Measurements from ENCODE around the gene ZKSCAN1. TPM values are rescaled to one million over a fixed set of nuclear protein-coding genes. Genes with fewer than 3 reads are reported as not detected.

Gene ZKSCAN1
- total RNA-seq, 1 experiment from 2014 or later, result 61.2 TPM

DNA sequence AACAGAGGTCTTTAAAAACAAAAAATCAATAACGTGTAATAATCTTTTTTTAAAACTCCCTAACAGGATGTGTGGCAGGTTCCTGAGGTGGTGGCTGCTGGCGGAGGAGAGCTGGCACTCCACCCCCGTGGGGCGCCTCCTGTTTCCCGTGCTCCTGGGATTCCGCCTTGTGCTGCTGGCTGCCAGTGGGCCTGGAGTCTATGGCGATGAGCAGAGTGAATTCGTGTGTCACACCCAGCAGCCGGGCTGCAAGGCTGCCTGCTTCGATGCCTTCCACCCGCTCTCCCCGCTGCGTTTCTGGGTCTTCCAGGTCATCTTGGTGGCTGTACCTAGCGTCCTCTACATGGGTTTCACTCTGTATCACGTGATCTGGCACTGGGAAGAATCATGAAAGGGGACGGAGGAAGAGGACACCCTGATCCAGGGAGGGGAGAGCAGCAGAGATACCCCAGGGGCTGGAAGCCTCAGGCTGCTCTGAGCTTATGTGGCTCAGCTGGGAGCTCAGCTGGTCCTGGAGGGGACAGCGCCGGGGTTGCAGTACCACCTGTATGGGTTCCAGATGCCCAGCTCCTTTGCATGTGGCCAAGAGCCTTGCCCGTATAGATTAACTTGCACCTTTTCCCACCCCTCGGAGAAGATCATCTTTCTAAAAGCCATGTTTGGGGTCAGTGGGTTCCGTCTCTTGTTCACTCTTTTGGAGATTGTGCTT, 22.9 kb upstream of the ZKSCAN1 start:
- RAD21 ChIA-PET (ENCODE audit: low non-redundant PET in 1 of 2, low total read pairs in 2 of 2, uncharacterized antibody in 2 of 2, unreplicated experiment in 2 of 2), result interaction anchor here in 1 of 2 experiments (1.7 kb wide), 1 partner anchor 467 kb away, joined by 4 read pairs; no protein-coding TSS in a partner anchor
- DNase-seq (ENCODE audit: low read depth, low spot score) (no peak), ATAC-seq (no peak)
- Histone ChIP-seq H3K9me3 (ENCODE audit: control insufficient read depth in 1 of 2, insufficient read depth in 1 of 2, low read depth in 1 of 2, low read length in 2 of 2) (no peaks in the 10 kb centered on the region), H3K36me3 (ENCODE audit: control insufficient read depth in 1 of 2, insufficient read depth in 2 of 2, low read length in 2 of 2) (no peaks in the 10 kb centered on the region), H3K9ac (ENCODE audit: low read length) (no peak overlapping the region), H3K4me2 (ENCODE audit: low read length) (no peak overlapping the region), H3K9me2 (ENCODE audit: insufficient read depth) (no peaks in the 10 kb centered on the region), H3K27me3 (ENCODE audit: insufficient read depth, low read length) (no peaks in the 10 kb centered on the region), H3K27ac (ENCODE audit: low read depth, low read length) (no peak overlapping the region), H3K4me3 (replicated peaks in 1 of 2; ENCODE audit: low read depth in 1 of 2, low read length in 2 of 2) (no peak overlapping the region), H2AFZ (ENCODE audit: low read depth, low read length, poor library complexity, severe bottlenecking) (no peak overlapping the region), H3K4me1 (ENCODE audit: control insufficient read depth in 1 of 2, insufficient read depth in 2 of 2, low read length in 2 of 2) (peaks cover 0 to 5% of the 10 kb centered on the region in 2 experiments; a peak in 2 of 4 replicates), H3K79me2 (ENCODE audit: insufficient read depth, low read length) (no peaks in the 10 kb centered on the region), H4K20me1 (ENCODE audit: insufficient read depth) (no peaks in the 10 kb centered on the region)
- no TSS peak for BruUV-seq (replicated peaks)
- POLR2A ChIA-PET, result no interaction called here
- no peak for TF ChIP-seq EZH2phosphoT487 (IDR thresholded peaks at IDR 0.05; ENCODE audit: borderline replicate concordance)
- no peak for TF ChIP-seq ZNF274 (IDR thresholded peaks at IDR 0.05; ENCODE audit: low read depth, low read length)
- no peak for TF ChIP-seq SP1 (IDR thresholded peaks at IDR 0.05; ENCODE audit: low read depth)
- no peak for TF ChIP-seq ELF1 (IDR thresholded peaks at IDR 0.05; ENCODE audit: borderline replicate concordance, low read depth)
- TF ChIP-seq TCF7L2 (IDR thresholded peaks at IDR 0.05; ENCODE audit: borderline replicate concordance, extremely low read depth, insufficient read depth, insufficient read length), result no peak
- TF ChIP-seq POLR2A (IDR thresholded peaks at IDR 0.05; ENCODE audit: borderline replicate concordance, extremely low read depth, insufficient read depth, insufficient read length), result no peak
- intact Hi-C loops (cut with micrococcal nuclease), result loop anchor here (5.0 kb wide), 1 partner anchor 465 kb away; no protein-coding TSS in a partner anchor
- CTCF ChIA-PET, result interaction anchor here (1.5 to 2.9 kb wide), 4 partner anchors 16 to 467 kb away, joined by 4 to 11 read pairs (median 6); partner anchors contain the start of genes AZGP1 and TRIM4

DNA sequence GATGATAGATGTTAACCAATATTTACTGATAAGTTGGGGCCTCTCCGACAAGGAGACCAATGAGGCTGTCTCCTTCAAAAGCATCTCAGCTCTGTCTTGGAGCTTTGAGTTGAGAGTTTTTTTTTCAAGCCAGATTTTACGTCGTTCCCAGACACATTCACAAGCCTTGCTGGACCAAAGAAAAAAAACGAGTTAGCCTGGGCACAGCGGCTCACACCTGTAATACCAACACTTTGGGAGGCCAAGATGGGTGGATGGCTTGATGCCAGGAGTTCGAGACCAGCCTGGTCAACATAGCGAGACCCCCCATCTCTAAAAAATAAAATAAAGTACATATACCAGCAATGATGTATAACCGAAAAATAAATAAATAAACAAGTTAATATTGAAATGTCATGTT, 20.6 kb upstream of the ZKSCAN1 start:
- no TSS peak for BruUV-seq (replicated peaks)
- no peak for TF ChIP-seq YY1 (IDR thresholded peaks at IDR 0.05; ENCODE audit: extremely low read depth, insufficient replicate concordance, low read depth, low read length)
- TF ChIP-seq, protein P1, sequence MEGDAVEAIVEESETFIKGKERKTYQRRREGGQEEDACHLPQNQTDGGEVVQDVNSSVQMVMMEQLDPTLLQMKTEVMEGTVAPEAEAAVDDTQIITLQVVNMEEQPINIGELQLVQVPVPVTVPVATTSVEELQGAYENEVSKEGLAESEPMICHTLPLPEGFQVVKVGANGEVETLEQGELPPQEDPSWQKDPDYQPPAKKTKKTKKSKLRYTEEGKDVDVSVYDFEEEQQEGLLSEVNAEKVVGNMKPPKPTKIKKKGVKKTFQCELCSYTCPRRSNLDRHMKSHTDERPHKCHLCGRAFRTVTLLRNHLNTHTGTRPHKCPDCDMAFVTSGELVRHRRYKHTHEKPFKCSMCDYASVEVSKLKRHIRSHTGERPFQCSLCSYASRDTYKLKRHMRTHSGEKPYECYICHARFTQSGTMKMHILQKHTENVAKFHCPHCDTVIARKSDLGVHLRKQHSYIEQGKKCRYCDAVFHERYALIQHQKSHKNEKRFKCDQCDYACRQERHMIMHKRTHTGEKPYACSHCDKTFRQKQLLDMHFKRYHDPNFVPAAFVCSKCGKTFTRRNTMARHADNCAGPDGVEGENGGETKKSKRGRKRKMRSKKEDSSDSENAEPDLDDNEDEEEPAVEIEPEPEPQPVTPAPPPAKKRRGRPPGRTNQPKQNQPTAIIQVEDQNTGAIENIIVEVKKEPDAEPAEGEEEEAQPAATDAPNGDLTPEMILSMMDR (IDR thresholded peaks at IDR 0.05 in 2 of 3, conservative IDR thresholded peaks at IDR 0.05 in 1 of 3; ENCODE audit: borderline replicate concordance in 1 of 3, insufficient read depth in 1 of 3, low read depth in 2 of 3, low read length in 2 of 3), result no peak
- TF ChIP-seq POLR2A (IDR thresholded peaks at IDR 0.05; ENCODE audit: borderline replicate concordance, extremely low read depth, insufficient read depth, insufficient read length), result no peak
- TF ChIP-seq TCF7L2 (IDR thresholded peaks at IDR 0.05; ENCODE audit: borderline replicate concordance, extremely low read depth, insufficient read depth, insufficient read length), result no peak
- no peak for TF ChIP-seq JUND (IDR thresholded peaks at IDR 0.05)
- TF ChIP-seq, protein P2, sequence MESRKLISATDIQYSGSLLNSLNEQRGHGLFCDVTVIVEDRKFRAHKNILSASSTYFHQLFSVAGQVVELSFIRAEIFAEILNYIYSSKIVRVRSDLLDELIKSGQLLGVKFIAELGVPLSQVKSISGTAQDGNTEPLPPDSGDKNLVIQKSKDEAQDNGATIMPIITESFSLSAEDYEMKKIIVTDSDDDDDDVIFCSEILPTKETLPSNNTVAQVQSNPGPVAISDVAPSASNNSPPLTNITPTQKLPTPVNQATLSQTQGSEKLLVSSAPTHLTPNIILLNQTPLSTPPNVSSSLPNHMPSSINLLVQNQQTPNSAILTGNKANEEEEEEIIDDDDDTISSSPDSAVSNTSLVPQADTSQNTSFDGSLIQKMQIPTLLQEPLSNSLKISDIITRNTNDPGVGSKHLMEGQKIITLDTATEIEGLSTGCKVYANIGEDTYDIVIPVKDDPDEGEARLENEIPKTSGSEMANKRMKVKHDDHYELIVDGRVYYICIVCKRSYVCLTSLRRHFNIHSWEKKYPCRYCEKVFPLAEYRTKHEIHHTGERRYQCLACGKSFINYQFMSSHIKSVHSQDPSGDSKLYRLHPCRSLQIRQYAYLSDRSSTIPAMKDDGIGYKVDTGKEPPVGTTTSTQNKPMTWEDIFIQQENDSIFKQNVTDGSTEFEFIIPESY (IDR thresholded peaks at IDR 0.05; ENCODE audit: extremely low read depth, insufficient replicate concordance, low read length), result no peak
- TF ChIP-seq ZFX (IDR thresholded peaks at IDR 0.05), result no peak
- no peak for TF ChIP-seq CBX3 (IDR thresholded peaks at IDR 0.05; ENCODE audit: low read depth)
- no peak for TF ChIP-seq SIN3A (IDR thresholded peaks at IDR 0.05; ENCODE audit: low read depth)
- no peak for TF ChIP-seq POLR2AphosphoS5 (IDR thresholded peaks at IDR 0.05; ENCODE audit: low read depth, low read length)
- TF ChIP-seq ELF1 (IDR thresholded peaks at IDR 0.05; ENCODE audit: borderline replicate concordance, low read depth), result no peak
- no peak for TF ChIP-seq EGR1 (IDR thresholded peaks at IDR 0.05; ENCODE audit: low read depth)

More for the DNA sequence above, 20.6 kb upstream of the ZKSCAN1 start:
- Histone ChIP-seq H3K9ac (ENCODE audit: low read length) (no peak overlapping the region), H3K27me3 (ENCODE audit: insufficient read depth, low read length) (no peaks in the 10 kb centered on the region), H3K9me2 (ENCODE audit: insufficient read depth) (no peaks in the 10 kb centered on the region), H4K20me1 (ENCODE audit: insufficient read depth) (no peaks in the 10 kb centered on the region), H3K4me1 (ENCODE audit: control insufficient read depth in 1 of 2, insufficient read depth in 2 of 2, low read length in 2 of 2) (peaks cover 0 to 5% of the 10 kb centered on the region in 2 experiments; a peak in 2 of 4 replicates), H3K36me3 (ENCODE audit: control insufficient read depth in 1 of 2, insufficient read depth in 2 of 2, low read length in 2 of 2) (no peaks in the 10 kb centered on the region), H2AFZ (ENCODE audit: low read depth, low read length, poor library complexity, severe bottlenecking) (peak overlapping the region; percentile 67), H3K9me3 (ENCODE audit: control insufficient read depth in 1 of 2, insufficient read depth in 1 of 2, low read depth in 1 of 2, low read length in 2 of 2) (no peaks in the 10 kb centered on the region), H3K4me3 (replicated peaks in 1 of 2; ENCODE audit: low read depth in 1 of 2, low read length in 2 of 2) (no peak overlapping the region), H3K79me2 (ENCODE audit: insufficient read depth, low read length) (no peaks in the 10 kb centered on the region), H3K27ac (ENCODE audit: low read depth, low read length) (no peak overlapping the region), H3K4me2 (ENCODE audit: low read length) (peak overlapping the region; percentile 39; the same call in 1 of the 2 replicates)
- ATAC-seq, result no peak
- CTCF ChIA-PET, result interaction anchor here (1.3 to 2.7 kb wide), 6 partner anchors 57 to 81 kb away, joined by 4 to 15 read pairs (median 8); partner anchors contain the start of genes GJC3 and TRIM4
- RAD21 ChIA-PET (ENCODE audit: low non-redundant PET in 1 of 2, low total read pairs in 2 of 2, uncharacterized antibody in 2 of 2, unreplicated experiment in 2 of 2), result no interaction called here
- no peak for DNase-seq (ENCODE audit: low read depth, low spot score)
- intact Hi-C loops (cut with micrococcal nuclease), result loop anchor here (1.0 to 5.0 kb wide), 4 partner anchors 58 to 468 kb away; partner anchors contain the start of gene ZNF3
- POLR2A ChIA-PET, result no interaction called here
